DMS153 (cell line): ENCODE measurements around the gene FAM13B.

ENCODE experiments used
- DNase-seq: peaks from one replicate; lab custom pipeline; 2025; lab: John Stamatoyannopoulos, UW

FAM13B gene

DNA sequence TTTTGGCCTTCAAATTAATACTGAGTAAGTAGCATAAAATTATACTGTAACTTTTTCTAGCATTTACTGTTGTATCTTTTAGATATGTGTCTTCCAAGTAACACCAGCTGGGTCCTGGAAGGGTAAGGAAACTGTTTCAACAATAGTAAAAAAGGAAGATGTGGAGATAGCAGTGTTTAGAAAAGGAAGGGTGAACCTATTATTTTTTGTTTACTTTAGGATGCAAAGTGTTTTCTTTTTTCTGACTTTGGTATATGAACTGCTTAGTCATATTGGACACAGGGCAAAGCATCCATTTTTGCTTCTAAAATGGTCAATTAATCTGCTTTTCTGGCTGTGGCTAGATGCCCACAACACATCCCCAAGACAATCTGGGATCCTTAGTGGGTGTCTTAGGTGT is 138.3 kb downstream of the FAM13B start:
- DNase-seq: no peak

DNA sequence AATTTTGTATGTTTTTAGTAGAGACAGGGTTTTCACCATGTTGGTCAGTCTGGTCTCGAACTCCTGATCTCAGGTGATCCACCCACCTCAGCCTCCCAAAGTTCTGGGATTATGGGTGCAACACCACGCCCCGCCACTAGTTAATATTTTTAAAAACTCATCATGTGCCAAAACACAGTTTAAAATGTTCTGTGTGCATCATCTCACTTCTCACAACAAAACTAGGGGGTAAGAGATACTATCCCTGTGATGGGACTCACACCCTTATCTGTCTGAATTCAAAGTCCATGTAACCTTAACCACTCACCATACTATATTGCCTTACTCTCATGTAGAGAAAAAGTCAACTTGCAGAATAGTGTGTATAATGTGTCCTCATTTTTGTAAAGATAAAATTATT is 141.0 kb downstream of the FAM13B start:
- no peak for DNase-seq

DNA sequence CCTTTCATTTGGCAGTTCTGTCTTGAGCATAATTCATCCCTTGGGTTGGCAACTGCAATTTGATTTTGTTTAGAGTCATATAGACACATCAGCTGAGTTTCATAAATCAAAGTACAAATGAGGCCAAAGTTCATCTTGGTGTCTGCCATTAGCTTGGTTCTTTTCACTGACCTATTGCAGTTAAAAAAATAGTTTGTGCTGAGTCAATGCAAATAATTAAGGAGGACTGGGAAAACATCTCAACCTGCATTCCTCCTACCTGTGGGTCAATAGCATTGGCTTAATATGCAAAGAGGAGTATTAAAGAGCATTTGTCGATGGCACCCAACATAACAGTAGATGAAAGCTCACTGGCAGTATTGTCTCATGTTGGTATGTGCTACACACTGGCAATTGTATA is 142.0 kb downstream of the FAM13B start:
- no peak for DNase-seq

DNA sequence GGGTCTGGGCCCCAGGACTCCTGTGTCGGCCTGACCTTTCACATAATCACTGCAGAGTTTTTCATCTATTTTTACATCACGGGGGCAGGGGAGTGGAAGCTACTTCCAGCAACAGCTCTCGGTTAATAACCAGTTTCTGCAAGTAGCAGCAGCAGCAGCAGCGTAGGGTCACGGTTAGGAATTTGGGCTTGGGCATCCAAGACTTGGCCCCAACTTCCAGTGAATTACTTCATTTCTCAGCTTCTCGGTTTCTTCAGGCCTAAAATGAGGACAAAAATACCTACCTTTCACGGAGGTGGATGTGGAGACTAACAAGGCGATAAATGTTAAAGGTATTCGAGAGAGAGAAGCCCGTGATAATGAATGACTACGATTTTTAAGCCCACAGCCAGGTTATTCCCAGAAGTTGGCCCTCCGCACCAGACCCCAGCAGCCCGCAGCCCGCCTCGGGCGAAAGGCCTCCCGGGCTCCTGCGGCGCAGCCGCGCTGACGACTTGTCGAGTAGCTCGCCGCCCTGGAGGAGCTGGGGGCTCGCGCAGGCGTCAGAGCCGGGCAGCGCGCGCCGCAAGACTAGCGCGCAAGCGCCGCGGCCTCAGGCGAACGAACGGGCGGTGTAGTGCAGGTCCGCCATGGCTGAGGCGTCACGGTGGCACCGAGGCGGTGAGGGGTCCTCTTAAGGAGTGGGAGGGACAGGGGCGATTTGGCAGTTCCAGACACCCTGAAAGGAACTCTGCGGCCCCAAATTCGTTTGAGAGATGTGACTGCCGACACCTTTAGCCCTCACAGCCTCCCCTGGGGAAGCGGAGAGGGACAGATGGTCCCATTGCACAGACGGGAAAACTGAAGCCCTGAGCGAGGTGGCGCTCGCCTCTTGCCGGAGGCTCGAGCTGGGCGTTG is 143.8 kb downstream of the FAM13B start, which contains the start of gene PKD2L2:
Gene PKD2L2 (plus strand): TSS at position 595 of the 897 bp plus-strand sequence. CDS start 35 bp downstream, at position 630.
- DNase-seq: no peak

DNA sequence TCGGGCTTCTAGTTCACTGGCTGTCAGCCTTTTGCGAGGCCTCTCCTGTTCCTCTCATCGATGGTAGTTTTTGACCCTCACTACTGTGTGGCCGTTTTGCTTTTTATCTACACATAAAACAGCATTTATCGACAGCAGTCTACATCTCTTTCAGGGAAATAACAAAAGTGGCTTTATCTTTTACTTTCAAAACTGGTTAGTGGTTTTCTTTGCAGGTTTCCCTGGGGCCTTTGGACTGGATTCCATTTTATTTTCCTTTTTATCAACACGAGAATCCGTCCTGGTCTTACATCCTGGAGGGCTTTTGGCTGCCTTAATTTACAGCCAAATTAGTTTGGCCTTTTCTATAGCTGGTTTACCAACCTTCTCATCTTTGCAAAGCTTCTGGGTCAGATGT is 144.4 kb downstream of the FAM13B start:
- no peak for DNase-seq
